Measurements from ENCODE around the gene CLDN16.

The CLDN16 gene

DNA sequence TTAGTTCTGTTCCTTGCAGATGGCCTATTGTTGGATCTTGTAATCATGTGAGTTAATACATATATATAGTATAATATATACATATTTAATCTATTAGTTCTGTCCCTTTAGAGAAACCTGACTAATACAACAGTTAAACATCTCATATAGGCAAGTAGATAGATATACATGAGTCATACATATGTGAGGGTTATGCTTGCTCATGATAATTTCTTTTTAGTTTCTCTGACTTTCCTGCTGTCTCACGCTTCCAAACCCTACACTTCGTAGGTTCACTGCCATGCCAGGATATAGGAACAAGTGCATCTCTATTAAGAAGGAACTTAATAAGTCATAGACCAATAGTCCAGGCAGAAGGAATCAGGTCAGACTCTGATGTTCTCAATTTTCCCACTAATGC, 16.8 kb upstream of the CLDN16 start:
- ChIA-PET CTCF (no interaction called here), POLR2A (no interaction called here)
- no peak for DNase-seq (ENCODE audit: extremely low spot score)
- TF ChIP-seq, protein P1, sequence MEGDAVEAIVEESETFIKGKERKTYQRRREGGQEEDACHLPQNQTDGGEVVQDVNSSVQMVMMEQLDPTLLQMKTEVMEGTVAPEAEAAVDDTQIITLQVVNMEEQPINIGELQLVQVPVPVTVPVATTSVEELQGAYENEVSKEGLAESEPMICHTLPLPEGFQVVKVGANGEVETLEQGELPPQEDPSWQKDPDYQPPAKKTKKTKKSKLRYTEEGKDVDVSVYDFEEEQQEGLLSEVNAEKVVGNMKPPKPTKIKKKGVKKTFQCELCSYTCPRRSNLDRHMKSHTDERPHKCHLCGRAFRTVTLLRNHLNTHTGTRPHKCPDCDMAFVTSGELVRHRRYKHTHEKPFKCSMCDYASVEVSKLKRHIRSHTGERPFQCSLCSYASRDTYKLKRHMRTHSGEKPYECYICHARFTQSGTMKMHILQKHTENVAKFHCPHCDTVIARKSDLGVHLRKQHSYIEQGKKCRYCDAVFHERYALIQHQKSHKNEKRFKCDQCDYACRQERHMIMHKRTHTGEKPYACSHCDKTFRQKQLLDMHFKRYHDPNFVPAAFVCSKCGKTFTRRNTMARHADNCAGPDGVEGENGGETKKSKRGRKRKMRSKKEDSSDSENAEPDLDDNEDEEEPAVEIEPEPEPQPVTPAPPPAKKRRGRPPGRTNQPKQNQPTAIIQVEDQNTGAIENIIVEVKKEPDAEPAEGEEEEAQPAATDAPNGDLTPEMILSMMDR (IDR thresholded peaks at IDR 0.05; ENCODE audit: control extremely low read depth, extremely low read depth, low read depth, missing control alignments), result no peak

DNA sequence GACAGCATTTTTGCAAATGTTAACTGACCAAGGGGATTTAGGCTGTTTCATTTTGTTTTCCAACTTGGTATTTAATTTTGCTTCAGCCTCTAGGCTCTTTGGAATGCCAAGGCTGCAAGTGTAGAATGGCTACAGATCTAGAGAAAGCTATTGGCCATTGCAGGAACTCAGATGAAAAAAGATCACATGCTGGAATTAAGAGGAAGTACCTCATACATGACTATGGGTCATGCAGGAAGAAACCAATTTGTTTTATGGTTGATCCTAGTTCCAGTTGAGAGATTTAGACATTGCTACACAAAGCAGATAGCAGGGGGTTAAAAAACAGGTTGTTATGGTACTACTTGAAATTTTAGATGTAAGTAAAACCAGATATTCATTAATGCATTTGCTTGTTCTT, 12.7 kb upstream of the CLDN16 start:
- no peak for DNase-seq (ENCODE audit: extremely low spot score)
- POLR2A ChIA-PET, result no interaction called here
- TF ChIP-seq, protein P1 (IDR thresholded peaks at IDR 0.05; ENCODE audit: control extremely low read depth, extremely low read depth, low read depth, missing control alignments), result no peak
- CTCF ChIA-PET, result interaction anchor here (1.1 kb wide), 1 partner anchor 9 kb away, joined by 3 read pairs; no protein-coding TSS in a partner anchor

DNA sequence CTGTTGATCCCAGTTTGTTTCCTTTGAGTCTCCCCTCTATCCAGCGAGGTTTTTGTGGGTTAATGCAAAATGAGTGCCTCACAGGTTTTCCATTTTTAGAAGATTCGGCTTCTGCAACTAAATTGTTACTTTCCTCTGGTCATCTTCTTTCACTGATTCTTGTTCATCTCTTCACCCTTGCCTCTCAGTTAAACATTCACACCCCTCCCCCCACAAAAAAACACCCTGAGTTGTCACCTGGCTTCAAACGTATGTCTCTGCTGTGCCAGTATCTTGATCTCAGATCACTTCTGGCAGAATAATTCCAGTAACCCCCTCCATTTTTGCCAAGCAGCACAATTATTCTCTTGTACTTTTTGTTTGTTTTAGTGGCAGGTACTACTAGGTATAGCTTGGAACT, 12.3 kb upstream of the CLDN16 start:
- POLR2A ChIA-PET, result no interaction called here
- CTCF ChIA-PET, result interaction anchor here (1.1 kb wide), 2 partner anchors 10 to 54 kb away, joined by 3 read pairs; partner anchors contain the start of gene CLDN1
- DNase-seq (ENCODE audit: extremely low spot score), result no peak
- TF ChIP-seq, protein P1 (IDR thresholded peaks at IDR 0.05; ENCODE audit: control extremely low read depth, extremely low read depth, low read depth, missing control alignments), result no peak

DNA sequence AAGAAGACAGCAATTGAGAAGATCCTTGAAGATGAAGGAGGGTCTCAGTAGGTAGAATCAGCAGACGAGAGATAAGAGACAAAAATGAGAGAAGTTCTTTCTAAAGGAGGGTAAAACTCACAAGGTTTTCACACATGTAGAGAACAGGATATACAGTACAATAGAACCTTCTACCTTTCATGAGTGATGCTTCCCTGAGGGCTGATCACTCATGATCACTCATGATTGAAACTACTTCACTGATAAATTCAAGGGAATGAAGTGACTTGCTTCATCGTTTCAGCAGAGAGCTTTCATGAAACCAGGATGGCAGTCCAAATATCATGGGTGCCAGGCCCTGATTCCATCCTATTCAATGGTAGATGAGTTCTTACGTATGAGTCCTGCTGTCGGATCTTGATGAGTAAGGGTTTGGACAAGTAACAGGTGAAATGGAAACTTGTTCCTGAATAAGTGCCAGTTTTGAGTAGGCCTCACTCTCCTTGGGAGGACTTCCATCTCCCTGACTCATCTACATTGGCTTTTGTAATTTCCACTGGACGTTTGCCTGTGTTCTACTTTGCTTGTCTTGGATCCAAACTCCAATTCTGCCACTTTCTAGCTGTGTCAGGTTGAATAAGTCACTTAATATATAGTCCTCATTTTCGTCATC, 9.6 kb upstream of the CLDN16 start:
- CTCF ChIA-PET, result interaction anchor here (1.1 to 1.5 kb wide), 3 partner anchors 11 to 417 kb away, joined by 3 to 4 read pairs (median 3); no protein-coding TSS in a partner anchor
- DNase-seq (ENCODE audit: extremely low spot score), result no peak
- POLR2A ChIA-PET, result no interaction called here
- TF ChIP-seq, protein P1 (IDR thresholded peaks at IDR 0.05; ENCODE audit: control extremely low read depth, extremely low read depth, low read depth, missing control alignments), result no peak

DNA sequence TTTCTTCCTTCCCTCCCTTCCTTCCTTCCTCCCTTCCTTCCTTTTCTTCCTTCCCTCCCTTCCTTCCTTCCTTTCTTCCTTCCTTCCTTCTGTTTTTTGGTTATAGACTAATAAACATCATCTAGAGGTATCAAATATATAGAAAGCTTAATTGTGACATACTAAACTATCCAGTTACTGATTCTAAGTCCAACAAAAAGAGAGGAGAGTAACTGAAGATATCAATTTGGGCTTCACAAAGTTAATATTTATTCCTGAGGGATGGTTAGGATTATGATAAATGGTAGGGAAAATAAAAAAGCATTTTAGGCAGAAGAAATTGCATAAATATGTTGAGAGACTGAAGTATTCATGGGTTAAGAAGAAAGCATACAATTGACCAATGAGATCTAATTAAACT, 7.8 kb upstream of the CLDN16 start:
- POLR2A ChIA-PET, result no interaction called here
- CTCF ChIA-PET, result interaction anchor here (0.9 to 1.3 kb wide), 2 partner anchors 12 to 18 kb away, joined by 3 read pairs; no protein-coding TSS in a partner anchor
- no peak for DNase-seq (ENCODE audit: extremely low spot score)
- TF ChIP-seq, protein P1 (IDR thresholded peaks at IDR 0.05; ENCODE audit: control extremely low read depth, extremely low read depth, low read depth, missing control alignments), result no peak

DNA sequence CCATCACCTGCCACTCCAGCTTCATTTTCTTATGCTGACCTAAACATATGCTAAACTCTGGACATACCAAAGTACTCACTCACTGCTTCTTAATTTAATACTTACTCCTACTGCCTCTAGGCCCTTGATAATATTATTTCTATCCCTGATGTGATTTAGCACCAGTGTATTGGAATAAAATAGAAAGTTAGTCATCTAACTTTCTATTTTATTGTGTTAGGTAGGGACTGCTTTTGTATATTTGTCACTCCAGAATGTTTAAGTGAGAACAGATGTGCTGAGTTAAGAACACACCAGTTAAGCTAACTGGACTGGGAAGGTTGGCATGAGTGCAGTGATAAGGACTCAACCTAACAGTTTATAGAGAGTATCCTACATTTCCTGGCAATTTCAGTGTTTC, 6.5 kb upstream of the CLDN16 start:
- no peak for DNase-seq (ENCODE audit: extremely low spot score)
- TF ChIP-seq, protein P1 (IDR thresholded peaks at IDR 0.05; ENCODE audit: control extremely low read depth, extremely low read depth, low read depth, missing control alignments), result no peak
- CTCF ChIA-PET, result no interaction called here
- POLR2A ChIA-PET, result no interaction called here
